Measurements from ENCODE around the gene WEE1.

Gene WEE1

DNA sequence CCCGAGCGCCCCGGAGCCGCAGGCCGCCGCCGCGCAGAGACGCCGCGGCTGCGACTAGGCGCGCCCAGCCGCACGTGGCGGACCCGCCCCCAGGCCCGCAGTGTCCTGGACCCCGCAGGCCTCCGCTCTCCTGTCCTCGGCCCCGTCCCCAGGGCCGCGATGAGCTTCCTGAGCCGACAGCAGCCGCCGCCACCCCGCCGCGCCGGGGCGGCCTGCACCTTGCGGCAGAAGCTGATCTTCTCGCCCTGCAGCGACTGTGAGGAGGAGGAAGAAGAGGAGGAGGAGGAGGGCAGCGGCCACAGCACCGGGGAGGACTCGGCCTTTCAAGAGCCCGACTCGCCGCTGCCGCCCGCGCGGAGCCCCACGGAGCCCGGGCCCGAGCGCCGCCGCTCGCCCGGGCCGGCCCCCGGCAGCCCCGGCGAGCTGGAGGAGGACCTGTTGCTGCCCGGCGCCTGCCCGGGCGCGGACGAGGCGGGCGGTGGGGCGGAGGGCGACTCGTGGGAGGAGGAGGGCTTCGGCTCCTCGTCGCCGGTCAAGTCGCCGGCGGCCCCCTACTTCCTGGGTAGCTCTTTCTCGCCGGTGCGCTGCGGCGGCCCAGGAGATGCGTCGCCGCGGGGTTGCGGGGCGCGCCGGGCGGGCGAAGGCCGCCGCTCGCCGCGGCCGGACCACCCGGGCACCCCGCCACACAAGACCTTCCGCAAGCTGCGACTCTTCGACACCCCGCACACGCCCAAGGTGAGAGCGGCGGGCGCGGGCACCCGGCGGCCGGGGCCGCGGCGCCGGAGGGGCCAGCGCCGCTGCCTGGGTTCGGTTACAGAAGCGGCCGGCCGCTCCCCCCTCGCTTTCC lies 528 bp downstream of the WEE1 start:
- TF ChIP-seq, protein P1, sequence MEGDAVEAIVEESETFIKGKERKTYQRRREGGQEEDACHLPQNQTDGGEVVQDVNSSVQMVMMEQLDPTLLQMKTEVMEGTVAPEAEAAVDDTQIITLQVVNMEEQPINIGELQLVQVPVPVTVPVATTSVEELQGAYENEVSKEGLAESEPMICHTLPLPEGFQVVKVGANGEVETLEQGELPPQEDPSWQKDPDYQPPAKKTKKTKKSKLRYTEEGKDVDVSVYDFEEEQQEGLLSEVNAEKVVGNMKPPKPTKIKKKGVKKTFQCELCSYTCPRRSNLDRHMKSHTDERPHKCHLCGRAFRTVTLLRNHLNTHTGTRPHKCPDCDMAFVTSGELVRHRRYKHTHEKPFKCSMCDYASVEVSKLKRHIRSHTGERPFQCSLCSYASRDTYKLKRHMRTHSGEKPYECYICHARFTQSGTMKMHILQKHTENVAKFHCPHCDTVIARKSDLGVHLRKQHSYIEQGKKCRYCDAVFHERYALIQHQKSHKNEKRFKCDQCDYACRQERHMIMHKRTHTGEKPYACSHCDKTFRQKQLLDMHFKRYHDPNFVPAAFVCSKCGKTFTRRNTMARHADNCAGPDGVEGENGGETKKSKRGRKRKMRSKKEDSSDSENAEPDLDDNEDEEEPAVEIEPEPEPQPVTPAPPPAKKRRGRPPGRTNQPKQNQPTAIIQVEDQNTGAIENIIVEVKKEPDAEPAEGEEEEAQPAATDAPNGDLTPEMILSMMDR (IDR thresholded peaks at IDR 0.05; ENCODE audit: low read depth, low read length), result no peak
- peak overlapping the region; percentile 83 for H3K4me3 ChIP-seq (ENCODE audit: low read depth, low read length)

DNA sequence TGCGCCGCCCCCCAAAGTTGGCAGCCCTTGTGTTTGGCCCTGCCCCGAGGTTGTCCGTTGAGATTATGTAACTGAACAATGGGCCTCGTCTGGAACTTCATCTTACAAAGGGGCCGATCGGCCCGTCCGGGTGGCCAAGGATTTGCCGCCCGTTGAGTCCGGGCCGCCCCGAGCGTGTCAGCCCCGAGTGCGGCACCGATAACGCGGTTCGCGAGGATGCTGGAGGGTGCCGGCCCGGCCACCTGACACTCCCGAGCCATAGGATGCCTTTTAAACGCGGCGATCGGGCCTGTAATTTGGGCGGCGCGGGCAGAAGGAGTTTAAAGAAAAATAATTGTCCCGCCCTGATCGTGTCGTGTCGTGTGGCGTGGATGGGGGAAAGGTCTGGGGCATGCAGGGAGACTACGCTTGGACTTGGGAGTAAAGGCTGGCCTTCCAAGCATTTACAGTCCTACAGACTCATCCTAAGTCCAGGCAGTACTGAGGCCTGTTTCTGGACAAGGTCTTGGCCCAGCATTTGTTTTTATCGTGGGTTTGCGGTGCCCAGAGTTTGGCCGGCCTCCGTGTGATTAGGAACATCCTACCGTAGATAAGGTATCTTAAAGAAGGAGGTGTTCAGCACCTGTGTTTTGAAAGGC lies 1.3 kb downstream of the WEE1 start:
- TF ChIP-seq, protein P1 (IDR thresholded peaks at IDR 0.05; ENCODE audit: low read depth, low read length), result no peak
- peak overlapping the region; percentile 83 for H3K4me3 ChIP-seq (ENCODE audit: low read depth, low read length)

DNA sequence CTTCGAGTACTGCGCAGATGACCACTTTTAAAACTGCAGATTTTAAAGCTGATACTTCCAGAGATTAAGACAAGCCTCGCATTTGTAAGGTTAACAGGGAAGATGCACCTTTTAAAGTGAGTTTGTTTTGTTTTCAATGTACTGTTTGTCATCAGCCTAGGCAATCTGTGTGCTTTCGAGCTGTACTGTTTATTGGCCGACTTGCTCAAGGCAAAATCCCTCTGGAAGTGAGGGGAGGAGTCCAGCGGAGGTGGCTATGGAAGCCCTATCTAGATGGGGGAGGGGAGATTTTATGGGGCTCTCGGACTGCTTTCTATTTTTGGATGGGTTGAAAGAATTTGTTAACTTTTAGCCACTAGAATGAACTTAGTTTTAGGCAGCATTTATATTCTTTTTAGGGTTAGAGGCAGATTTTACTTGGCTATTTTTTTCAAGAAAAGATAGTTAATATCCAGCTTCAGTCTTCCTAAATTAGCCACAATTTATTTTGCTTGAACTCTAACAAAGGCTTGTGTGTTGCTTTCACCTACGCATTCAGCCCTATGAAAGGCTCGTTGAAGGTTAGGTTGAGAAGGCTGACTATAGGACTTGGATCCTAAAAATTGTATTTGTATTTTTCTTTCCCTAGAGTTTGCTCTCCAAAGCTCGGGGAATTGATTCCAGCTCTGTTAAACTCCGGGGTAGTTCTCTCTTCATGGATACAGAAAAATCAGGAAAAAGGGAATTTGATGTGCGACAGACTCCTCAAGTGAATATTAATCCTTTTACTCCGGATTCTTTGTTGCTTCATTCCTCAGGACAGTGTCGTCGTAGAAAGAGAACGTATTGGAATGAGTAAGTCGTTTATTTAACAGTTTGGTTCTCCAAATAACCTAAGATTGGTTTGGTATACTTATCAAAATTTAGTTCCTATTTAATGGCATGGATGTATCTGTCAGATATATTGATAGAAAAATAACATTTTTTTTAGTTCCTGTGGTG lies 2.1 kb downstream of the WEE1 start:
- peak overlapping the region; percentile 83 for H3K4me3 ChIP-seq (ENCODE audit: low read depth, low read length)
- TF ChIP-seq, protein P1 (IDR thresholded peaks at IDR 0.05; ENCODE audit: low read depth, low read length), result no peak

DNA sequence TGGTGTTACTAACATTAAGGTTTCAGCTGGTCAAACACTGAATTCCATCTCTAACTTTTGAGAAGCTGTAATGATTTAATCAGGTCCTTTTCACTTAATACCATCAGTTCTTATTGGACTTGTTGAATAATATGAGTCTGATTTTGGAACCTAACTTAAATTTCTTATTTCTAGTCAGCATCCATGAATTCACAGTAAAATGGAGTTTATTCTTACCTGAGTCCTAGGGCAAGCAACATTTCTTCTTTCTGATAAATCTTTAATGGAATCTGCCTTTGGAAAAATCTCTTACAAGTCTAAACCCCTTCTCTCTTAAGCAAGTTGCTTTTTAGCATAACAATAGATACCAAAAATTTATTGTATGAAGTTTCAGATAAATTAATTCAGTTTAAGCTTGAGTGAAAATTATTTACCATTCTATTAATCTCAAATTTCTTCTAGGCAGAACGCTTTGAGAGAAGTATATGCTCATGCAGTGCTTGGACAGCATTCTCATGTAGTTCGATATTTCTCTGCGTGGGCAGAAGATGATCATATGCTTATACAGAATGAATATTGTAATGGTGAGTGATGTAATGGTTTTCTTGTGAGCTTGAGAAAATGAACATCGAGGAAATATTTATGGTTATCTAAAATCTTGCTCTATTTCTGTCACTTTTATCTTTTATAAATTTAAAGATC lies 3.4 kb downstream of the WEE1 start:
- TF ChIP-seq, protein P1 (IDR thresholded peaks at IDR 0.05; ENCODE audit: low read depth, low read length), result no peak
- peak overlapping the region; percentile 83 for H3K4me3 ChIP-seq (ENCODE audit: low read depth, low read length)

DNA sequence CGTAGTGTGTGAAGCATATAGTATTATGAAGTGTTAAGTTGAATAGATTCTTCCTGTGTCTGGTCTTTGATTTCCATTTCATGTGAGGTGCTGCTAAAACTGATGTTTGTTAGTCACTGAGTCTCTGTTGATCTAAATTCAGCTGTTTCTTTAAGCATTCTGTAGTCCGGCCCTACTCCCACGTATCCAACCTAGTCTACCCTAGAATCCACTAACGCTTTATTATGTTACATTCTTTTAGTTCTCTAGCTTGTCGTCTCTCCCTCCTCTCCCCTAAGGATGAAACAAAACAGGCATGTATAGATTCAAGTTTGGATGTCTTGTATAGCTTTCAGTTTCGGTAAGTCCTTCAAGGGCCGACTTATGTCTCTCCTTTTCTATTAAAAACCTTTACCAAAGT lies 4.1 kb downstream of the WEE1 start:
- TF ChIP-seq, protein P1 (IDR thresholded peaks at IDR 0.05; ENCODE audit: low read depth, low read length), result no peak
- H3K4me3 ChIP-seq (ENCODE audit: low read depth, low read length), result peak overlapping the region; percentile 83

DNA sequence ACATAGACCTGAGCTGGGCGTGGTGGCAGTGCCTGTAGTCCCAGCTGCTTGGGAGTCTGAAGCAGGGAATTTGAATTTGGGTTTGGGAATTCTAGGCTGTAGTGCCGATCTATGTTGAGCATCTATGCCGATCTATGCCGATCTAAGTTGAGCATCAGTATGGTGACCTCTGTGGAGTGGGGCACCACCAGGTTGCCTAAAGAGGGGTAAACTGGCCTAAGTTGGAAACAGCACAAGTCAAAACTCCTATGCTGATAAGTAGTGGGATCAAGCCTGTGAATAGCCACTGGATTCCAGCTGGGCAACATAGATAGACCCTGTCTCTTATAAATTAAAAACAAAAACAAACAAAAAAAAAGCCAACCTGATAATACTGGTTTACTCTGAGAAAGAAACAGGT lies 7.4 kb downstream of the WEE1 start:
- TF ChIP-seq, protein P1 (IDR thresholded peaks at IDR 0.05; ENCODE audit: low read depth, low read length), result no peak
- no peak overlapping the region for H3K4me3 ChIP-seq (ENCODE audit: low read depth, low read length)
